ENCODE results near the gene CCL13.

CCL13 gene

DNA sequence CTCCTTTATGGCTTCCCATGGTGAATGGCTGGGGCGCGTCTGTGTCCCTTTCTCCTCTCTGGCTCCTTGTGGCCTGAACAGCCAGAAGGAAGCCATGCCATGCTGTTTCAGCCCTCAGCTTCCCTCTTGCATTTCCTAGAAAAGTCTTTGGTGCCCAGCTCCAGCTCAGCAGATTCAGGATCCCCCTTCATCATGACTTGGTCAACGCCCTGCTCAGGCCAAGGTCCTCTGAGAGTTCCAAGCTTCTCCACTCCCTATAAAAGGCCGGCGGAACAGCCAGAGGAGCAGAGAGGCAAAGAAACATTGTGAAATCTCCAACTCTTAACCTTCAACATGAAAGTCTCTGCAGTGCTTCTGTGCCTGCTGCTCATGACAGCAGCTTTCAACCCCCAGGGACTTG lies at the start of gene CCL13:
TSS of gene CCL13 (plus strand) at position 287 of the 400 bp plus-strand sequence. CDS start at position 334, 47 bp downstream.
- TF ChIP-seq Cebpa-rat (IDR thresholded peaks at IDR 0.05): 0 out of 22 replicates have a peak, but pooled peaks of 1 of the 11 experiments have one; percentile 23
- peak within 1 kb of the TSS in 1 of 11 experiments; percentile 1; a peak in 1 of 22 replicates for H3K27ac ChIP-seq

GRCh38 chr17:34307110-34307509 lies 49.2 kb upstream of the CCL13 start:
- Histone ChIP-seq H3K27me3 (no peaks in the 10 kb centered on the region), H3K4me2 (peak overlapping the region; percentile 2 to 83 (median 67); a peak in 16 of 22 replicates), H3K4me3 (0 out of 20 replicates have a peak overlapping the region, but pooled peaks of 1 of the 10 experiments have one; percentile 2), H3K9ac (peak overlapping the region in 5 of 11 experiments; percentile 7 to 54 (median 45); a peak in 4 of 22 replicates), H3K4me1 (peaks cover 0 to 96% (median 33%) of the 10 kb centered on the region in 10 experiments; a peak in 14 of 20 replicates), H4K20me1 (no peaks in the 10 kb centered on the region), H3K27ac (peak overlapping the region in 10 of 11 experiments; percentile 34 to 75 (median 59); a peak in 18 of 22 replicates), H3K9me3 (replicated peaks in 1 of 11) (no peaks in the 10 kb centered on the region), H3K36me3 (no peaks in the 10 kb centered on the region)
- peak in 4 of 11 experiments; percentile 28 to 67 (median 38); a peak in 4 of 22 replicates for TF ChIP-seq Cebpa-rat (IDR thresholded peaks at IDR 0.05)

More for the DNA sequence above, at the start of gene CCL13:
- Histone ChIP-seq H3K27me3 (no peaks in the 10 kb centered on the region), H3K9ac (no peak within 1 kb of the TSS), H3K36me3 (no peaks in the 10 kb centered on the region), H4K20me1 (no peaks in the 10 kb centered on the region), H3K4me2 (peak within 1 kb of the TSS in 5 of 11 experiments; percentile 33 to 83 (median 40); a peak in 9 of 22 replicates), H3K4me1 (peaks cover 17 to 71% (median 23%) of the 10 kb centered on the region in 10 experiments), H3K4me3 (no peak within 1 kb of the TSS), H3K9me3 (replicated peaks in 1 of 11) (peaks cover 0 to 14% (median 5%) of the 10 kb centered on the region in 11 experiments; a peak in 10 of 22 replicates)

DNA sequence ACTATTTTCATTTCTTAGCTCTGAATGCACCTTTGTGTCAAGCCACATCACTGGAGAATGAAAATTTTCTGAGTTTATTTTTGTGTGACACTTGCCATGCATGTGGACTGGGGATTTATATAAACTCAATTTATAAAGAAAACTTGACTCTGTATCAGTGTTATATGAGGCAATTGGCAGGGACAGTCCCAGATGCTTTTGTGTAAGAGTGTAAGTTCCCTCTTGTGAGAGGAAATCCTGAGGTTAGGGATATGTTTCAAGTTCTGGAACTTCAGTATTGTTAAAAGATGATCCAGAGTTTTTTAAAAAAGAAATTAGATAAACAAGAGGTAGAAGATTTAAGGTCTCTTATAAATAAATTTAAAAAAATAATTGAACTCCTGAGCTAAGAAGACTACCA lies 47.9 kb upstream of the CCL13 start:
- no peaks in the 10 kb centered on the region for H3K9me3 ChIP-seq (replicated peaks in 1 of 11)
- peaks cover 0 to 96% (median 33%) of the 10 kb centered on the region in 10 experiments; a peak in 14 of 20 replicates for H3K4me1 ChIP-seq
- peak overlapping the region in 3 of 11 experiments; percentile 46 to 54 (median 51); a peak in 5 of 22 replicates for H3K9ac ChIP-seq
- H3K4me3 ChIP-seq: no peak overlapping the region
- peak overlapping the region in 7 of 11 experiments; percentile 58 to 83 (median 71); a peak in 13 of 22 replicates for H3K4me2 ChIP-seq
- H3K36me3 ChIP-seq: no peaks in the 10 kb centered on the region
- no peaks in the 10 kb centered on the region for H4K20me1 ChIP-seq
- TF ChIP-seq Cebpa-rat (IDR thresholded peaks at IDR 0.05): no peak
- H3K27me3 ChIP-seq: no peaks in the 10 kb centered on the region
- peak overlapping the region in 9 of 11 experiments; percentile 38 to 75 (median 56); a peak in 14 of 22 replicates for H3K27ac ChIP-seq

DNA sequence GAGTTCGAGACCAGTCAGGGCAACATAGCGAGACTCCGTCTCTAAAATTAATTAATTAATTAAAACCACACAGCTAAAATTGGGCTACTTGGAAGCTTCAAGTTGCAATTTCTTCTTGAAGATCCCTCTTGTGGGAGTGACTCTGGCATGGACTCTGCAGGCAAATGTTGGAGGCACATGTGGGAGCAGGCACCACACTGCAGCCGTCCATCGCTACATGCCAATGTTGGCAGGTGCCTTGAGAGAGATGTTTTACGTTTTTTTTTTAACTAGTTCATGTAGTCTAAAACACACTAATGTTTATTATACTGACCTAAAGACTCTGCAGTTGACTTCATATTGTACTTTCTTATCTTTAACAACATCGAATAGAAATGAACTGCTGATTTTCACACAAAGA lies 45.0 kb upstream of the CCL13 start:
- Histone ChIP-seq H3K4me2 (peak overlapping the region in 2 of 11 experiments; percentile 10 to 15; a peak in 2 of 22 replicates), H3K27ac (0 out of 22 replicates have a peak overlapping the region, but pooled peaks of 1 of the 11 experiments have one; percentile 21), H3K4me1 (peaks cover 0 to 95% (median 46%) of the 10 kb centered on the region in 10 experiments; a peak in 16 of 20 replicates), H4K20me1 (no peaks in the 10 kb centered on the region), H3K9me3 (replicated peaks in 1 of 11) (no peaks in the 10 kb centered on the region), H3K36me3 (no peaks in the 10 kb centered on the region), H3K27me3 (no peaks in the 10 kb centered on the region), H3K9ac (no peak overlapping the region), H3K4me3 (no peak overlapping the region)
- no peak for TF ChIP-seq Cebpa-rat (IDR thresholded peaks at IDR 0.05)

DNA sequence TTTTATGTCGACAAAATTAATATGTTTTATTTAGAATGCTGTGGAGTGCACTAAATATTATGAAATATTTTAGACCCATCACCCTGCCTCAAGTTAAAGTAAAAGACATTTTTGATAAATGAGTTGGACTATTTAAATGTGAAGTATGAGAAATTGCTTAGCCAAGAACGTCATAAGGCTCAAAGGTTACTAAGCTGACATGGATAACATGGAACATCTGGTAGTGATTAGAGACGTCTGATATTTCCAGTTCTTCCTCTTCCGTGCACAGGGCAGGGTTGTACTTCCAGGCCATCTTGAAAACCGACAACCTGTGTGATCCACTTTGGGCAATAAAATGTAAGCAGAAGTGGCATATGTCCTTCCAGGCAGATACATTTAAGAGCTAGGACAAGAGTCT lies 44.2 kb upstream of the CCL13 start:
- H3K27ac ChIP-seq: no peak overlapping the region; a peak in 1 of 22 replicates
- TF ChIP-seq Cebpa-rat (IDR thresholded peaks at IDR 0.05): no peak
- H3K27me3 ChIP-seq: no peaks in the 10 kb centered on the region
- peaks cover 0 to 93% (median 38%) of the 10 kb centered on the region in 10 experiments; a peak in 16 of 20 replicates for H3K4me1 ChIP-seq
- no peaks in the 10 kb centered on the region for H4K20me1 ChIP-seq
- H3K4me2 ChIP-seq: peak overlapping the region in 2 of 11 experiments; percentile 81 to 89; a peak in 2 of 22 replicates
- no peak overlapping the region for H3K4me3 ChIP-seq
- H3K36me3 ChIP-seq: no peaks in the 10 kb centered on the region
- no peaks in the 10 kb centered on the region for H3K9me3 ChIP-seq (replicated peaks in 1 of 11)
- no peak overlapping the region for H3K9ac ChIP-seq

DNA sequence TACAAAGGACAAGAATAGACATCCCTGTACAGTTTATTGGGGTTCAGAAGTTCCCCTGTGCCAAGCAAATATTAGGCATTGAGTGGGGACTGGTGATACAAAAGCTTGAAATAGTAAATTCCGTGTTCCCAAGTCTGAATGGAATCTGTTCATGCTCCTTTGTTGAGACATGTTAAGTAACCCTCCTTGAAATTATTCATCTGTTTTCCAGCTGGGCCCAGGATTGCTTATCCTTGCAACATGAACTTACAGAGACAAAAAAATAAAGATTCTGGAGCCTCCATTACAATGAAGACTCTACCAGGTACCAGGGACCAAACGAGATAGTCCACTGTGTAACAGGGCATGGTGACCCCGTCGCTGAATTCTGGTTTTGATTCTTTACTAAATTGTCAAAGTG lies 43.1 kb upstream of the CCL13 start:
- H3K9me3 ChIP-seq (replicated peaks in 1 of 11): no peaks in the 10 kb centered on the region
- H3K4me1 ChIP-seq: peaks cover 0 to 93% (median 27%) of the 10 kb centered on the region in 10 experiments; a peak in 16 of 20 replicates
- no peaks in the 10 kb centered on the region for H3K27me3 ChIP-seq
- H3K4me2 ChIP-seq: peak overlapping the region in 3 of 11 experiments; percentile 69 to 89 (median 81); a peak in 5 of 22 replicates
- TF ChIP-seq Cebpa-rat (IDR thresholded peaks at IDR 0.05): no peak
- no peak overlapping the region for H3K4me3 ChIP-seq
- H3K36me3 ChIP-seq: no peaks in the 10 kb centered on the region
- peak overlapping the region in 2 of 11 experiments; percentile 55 to 68; a peak in 2 of 22 replicates for H3K27ac ChIP-seq
- no peaks in the 10 kb centered on the region for H4K20me1 ChIP-seq
- no peak overlapping the region for H3K9ac ChIP-seq

DNA sequence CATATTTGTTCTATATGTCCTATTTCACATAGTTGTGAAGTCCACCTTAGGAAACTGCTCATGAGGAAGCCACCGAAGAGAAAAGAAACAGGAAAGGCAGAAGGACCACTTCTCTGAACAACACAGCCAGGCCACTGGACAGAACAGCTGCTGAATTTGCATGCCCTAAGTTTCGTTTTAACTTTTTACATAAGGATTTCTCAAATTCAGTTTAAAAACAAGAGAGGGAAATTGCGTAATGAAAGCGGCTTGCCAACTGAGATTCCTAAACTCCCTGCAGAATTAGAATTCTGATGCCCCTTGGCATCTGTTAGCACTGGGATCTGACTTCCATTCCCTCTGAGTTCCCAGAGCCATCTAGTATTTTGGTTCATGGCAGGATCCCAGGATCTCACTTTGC lies 42.0 kb upstream of the CCL13 start:
- Histone ChIP-seq H3K4me1 (peaks cover 0 to 93% (median 23%) of the 10 kb centered on the region in 10 experiments; a peak in 16 of 20 replicates), H3K4me3 (no peak overlapping the region), H3K27ac (peak overlapping the region in 4 of 11 experiments; percentile 19 to 68 (median 44); a peak in 4 of 22 replicates), H3K9ac (peak overlapping the region in 2 of 11 experiments; percentile 6 to 53; a peak in 3 of 22 replicates), H4K20me1 (no peaks in the 10 kb centered on the region), H3K27me3 (no peaks in the 10 kb centered on the region), H3K36me3 (no peaks in the 10 kb centered on the region), H3K4me2 (peak overlapping the region in 8 of 11 experiments; percentile 28 to 89 (median 64); a peak in 14 of 22 replicates), H3K9me3 (replicated peaks in 1 of 11) (no peaks in the 10 kb centered on the region)
- peak; percentile 26 to 71 (median 66); a peak in 14 of 22 replicates for TF ChIP-seq Cebpa-rat (IDR thresholded peaks at IDR 0.05)

DNA sequence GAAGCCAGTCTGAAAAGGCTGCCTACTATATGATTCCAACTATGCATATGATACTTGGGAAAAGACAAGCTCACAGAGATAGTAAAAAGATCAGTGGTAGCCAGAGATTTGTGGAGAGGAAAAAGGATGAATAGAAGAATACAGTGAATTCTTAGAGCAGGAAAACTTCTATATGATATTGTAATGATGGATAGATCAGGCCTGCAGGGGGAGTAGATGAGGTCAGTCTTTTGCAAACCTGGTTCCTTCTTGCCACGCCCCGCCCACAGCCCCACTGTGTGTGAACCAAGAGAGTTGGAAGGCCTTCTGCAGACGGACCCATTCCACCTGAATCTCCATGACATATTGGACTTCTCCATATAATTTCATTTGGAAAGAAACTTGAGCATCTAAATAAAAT lies 37.8 kb upstream of the CCL13 start:
- no peak for TF ChIP-seq Cebpa-rat (IDR thresholded peaks at IDR 0.05)
- Histone ChIP-seq H3K27me3 (no peaks in the 10 kb centered on the region), H3K4me3 (no peak overlapping the region)

More for the DNA sequence above, 37.8 kb upstream of the CCL13 start:
- H3K9ac ChIP-seq: no peak overlapping the region
- H3K9me3 ChIP-seq (replicated peaks in 1 of 11): peaks cover 0 to under 1% (median 0%) of the 10 kb centered on the region in 11 experiments; a peak in 2 of 22 replicates
- no peaks in the 10 kb centered on the region for H4K20me1 ChIP-seq
- no peaks in the 10 kb centered on the region for H3K36me3 ChIP-seq
- H3K4me1 ChIP-seq: peaks cover 0 to 94% (median 21%) of the 10 kb centered on the region in 10 experiments; a peak in 16 of 20 replicates
- peak overlapping the region in 4 of 11 experiments; percentile 18 to 92 (median 82); a peak in 8 of 22 replicates for H3K4me2 ChIP-seq
- H3K27ac ChIP-seq: peak overlapping the region in 3 of 11 experiments; percentile 50 to 74 (median 68); a peak in 5 of 22 replicates

All from BLaER1 treated with 17β-estradiol and CSF1 and Interleukin-3, amounts not matched to agents 10 nM and 100 nM (cell line).